ACHN (cell line): ENCODE results near the gene RNF212.
"Not testable (repeated sequence)": the region's sequence is repeated elsewhere in the genome, so short reads cannot be mapped to it uniquely, and the experiment has no call there.

ENCODE experiments used
- DNase-seq: peaks from one replicate; pipeline ENCODE4 v3.0.0-alpha.2; 2015
- in situ Hi-C: cut with HindIII; loops from 2 replicates; pipeline ENCODE4 v1.10.0; 2017; ENCODE audit warnings: low sequenced_read_pairs, low pct_ligation_motif_present, low pct_unique_long_range_greater_than_20kb

Gene RNF212

GRCh38 chr4:1055721-1056590 lies 57.4 kb downstream of the RNF212 start:
- DNase-seq, result no peak
- in situ Hi-C loops, result no loop called here

- DNase-seq, in situ Hi-C loops: not testable (repeated sequence)
Observed at GRCh38 chr4:1055243-1055701, 58.1 kb downstream of the RNF212 start.

DNA sequence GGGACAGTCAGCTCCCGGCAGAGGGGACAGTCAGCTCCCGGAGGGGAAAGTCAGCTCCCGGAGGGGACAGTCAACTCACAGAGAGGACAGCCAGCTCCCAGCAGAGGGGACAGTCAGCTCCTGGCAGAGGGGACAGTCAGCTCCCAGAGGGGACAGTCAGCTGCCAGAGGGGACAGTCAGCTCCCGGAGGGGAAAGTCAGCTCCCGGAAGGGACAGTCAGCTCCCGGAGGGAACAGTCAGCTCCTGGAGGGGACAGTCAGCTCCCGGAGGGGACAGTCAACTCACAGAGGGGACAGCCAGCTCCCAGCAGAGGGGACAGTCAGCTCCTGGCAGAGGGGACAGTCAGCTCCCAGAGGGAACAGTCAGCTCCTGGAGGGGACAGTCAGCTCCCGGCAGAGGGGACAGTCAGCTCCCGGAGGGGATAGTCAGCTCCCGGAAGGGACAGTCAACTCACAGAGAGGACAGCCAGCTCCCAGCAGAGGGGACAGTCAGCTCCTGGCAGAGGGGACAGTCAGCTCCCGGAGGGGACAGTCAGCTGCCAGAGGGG lies 58.6 kb downstream of the RNF212 start:
- in situ Hi-C loops, DNase-seq: not testable (repeated sequence)

DNA sequence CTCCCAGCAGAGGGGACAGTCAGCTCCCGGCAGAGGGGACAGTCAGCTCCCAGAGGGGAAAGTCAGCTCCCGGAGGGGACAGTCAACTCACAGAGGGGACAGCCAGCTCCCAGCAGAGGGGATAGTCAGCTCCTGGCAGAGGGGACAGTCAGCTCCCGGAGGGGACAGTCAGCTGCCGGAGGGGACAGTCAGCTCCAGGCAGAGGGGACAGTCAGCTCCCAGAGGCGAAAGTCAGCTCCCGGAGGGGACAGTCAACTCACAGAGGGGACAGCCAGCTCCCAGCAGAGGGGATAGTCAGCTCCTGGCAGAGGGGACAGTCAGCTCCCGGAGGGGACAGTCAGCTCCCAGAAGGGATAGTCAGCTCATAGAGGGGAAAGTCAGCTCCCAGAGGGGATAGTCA lies 59.5 kb downstream of the RNF212 start:
- in situ Hi-C loops, DNase-seq: not testable (repeated sequence)

GRCh38 chr4:1053080-1053661 lies 60.2 kb downstream of the RNF212 start:
- DNase-seq, result no peak
- in situ Hi-C loops, result no loop called here

DNA sequence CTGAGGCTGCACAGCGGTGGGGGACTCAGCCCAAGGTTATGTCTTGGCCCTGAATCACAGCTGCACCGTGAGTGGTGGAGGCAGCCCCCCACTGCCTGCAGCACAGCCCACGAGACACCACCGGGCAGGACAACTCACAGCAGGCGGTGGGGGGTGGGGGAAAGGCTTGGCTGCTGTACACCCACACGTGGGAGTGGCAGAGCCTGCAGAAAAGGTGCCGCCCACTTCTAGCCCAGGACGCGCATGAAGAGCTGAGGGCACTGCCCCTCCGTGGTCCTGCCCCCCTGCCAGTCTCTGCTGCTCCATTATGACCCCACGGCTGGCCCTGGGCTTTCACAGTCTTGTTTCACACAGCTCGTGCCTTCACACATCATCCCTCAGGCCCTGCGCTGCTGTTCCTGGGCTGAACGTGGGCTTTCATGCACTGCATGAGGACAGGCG lies 61.1 kb downstream of the RNF212 start:
- in situ Hi-C loops, result no loop called here
- no peak for DNase-seq

DNA sequence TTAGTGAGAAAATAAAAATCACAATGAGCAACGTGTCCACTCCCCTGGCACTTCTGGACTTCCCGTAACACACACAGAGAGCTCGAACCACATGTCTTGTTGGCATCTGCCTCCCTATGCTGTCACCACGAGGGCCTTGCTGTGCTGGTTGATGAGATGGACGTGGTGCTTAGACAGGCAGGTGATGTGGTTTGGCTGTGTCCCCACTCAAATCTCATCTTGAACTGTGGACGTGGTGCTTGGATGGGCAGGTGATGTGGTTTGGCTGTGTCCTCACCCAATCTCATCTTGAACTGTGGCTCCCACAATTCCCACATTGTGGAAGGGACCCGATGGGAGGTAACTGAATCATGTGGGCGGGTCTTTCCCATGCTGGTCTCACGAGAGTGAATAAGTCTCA lies 61.9 kb downstream of the RNF212 start:
- in situ Hi-C loops, result no loop called here

DNA sequence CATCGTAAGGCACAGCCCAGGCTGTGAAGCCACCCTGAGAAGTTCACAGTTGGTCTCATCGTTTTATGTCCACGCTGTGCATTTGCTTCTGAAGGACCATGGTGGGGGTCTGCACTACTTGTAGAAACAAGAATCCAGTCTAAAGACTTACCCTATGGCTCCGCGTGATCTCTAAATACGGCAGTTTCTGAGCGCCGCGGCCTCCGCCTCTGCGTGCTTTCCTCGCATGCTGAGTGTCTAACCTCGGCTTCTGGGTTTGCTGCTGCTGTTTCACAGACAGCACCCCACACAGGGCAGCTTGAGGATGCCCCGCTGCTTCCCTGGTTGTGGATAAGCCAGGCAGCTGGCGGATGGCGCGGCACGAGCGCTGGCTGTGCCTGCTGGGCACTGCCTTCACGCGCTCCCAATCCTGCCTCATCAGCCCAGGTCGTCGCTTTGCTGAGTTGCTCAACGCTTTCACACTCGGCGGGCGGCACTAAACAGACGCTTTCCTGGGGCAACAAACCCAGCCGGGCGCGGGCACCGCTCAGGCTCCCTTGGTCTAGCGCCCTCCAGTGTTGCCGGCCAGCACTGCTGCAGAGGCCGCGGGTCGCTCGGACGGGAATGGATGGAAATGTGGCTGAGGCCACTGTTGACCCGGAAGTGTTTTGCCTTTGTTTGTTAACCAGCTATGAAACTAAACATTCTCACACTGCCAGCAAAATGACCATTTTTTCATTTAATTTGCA lies 62.7 kb downstream of the RNF212 start:
- in situ Hi-C loops, result no loop called here
- DNase-seq, result no peak

More for the DNA sequence above, 61.9 kb downstream of the RNF212 start:
- DNase-seq, result no peak

- DNase-seq, result no peak
- in situ Hi-C loops, result no loop called here
Observed at GRCh38 chr4:1049591-1049905, 63.8 kb downstream of the RNF212 start.

DNA sequence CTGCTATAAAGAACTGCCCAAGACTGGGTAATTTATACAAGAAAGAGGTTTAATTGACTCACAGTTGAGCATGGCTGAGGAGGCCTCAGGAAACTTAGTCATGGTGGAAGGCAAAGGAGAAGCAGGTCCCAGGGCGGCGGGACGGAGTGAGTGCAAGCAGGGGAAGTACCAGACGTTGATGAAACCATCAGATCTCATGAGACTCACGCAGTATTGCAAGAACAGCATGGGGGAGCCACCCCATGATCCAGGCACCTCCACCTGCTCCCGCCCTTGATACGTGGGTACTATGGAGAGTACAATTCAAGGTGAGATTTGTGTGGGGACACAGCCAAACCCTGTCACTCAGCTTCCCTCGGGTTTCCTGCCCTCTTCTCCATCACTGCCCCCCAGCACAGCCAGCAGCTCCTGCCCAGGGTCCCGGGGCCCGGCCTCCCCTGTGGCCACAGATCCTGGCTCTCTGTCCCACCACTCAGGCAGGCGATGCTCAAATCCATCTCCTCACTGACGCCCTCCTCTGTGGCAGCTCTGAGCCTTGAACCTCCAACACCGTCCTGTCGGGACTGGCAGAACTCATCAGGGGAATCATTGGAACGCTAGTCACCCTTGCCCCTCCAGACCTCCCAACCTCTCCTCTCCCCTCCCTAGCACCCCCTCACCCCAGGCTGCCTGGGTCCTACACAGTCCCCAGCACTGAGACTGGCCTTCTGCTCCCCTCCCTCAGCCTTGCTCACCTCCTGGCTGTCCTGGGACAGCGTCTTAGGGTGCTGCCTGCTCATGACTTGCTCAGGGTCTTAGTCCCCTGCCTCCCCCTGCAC lies 64.4 kb downstream of the RNF212 start:
- DNase-seq, result no peak
- in situ Hi-C loops, result no loop called here

DNA sequence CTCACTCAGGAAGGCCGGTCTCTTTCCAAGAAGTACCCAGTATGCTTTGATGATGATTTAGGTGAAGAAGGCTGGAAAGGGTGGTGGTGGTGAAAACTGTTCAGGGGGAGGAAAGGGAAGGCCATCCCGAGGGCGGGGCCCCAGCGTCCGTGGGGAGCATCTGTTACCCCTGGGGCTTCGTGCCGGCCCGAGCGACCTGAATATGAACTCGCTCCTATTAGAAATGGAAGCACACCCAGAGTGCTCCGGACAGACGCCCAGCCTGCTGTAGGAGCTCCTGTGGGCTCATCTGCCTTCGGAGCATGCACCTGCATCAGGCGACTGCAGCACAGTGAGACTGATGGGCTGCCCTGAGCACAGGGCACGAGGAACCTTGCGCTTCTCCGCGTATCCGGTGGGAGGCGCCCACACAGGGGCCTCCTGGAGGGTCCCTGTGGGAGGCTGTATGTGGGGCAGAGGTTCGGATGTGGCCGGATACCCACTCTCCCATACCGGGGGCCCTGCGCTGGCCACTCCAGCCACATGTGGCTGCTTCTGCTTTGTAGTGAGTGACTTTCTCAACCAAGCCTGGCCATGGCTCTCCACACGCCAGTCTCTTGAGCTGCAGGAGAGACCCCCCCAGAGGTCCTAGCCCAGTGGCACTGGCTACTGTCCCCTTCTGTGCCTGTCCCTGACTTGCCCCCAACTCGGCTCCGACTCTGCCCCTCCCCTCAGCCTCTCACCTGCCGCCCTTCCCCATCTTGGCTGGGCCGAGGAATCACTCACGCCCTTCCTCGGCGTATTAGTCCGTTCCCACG lies 65.2 kb downstream of the RNF212 start:
- in situ Hi-C loops, result no loop called here
- no peak for DNase-seq

- DNase-seq, result no peak
- in situ Hi-C loops, result no loop called here
Observed at GRCh38 chr4:1047106-1047975, 66.0 kb downstream of the RNF212 start.

- in situ Hi-C loops, result not testable (repeated sequence)
- DNase-seq, result peak; percentile 74
Observed at GRCh38 chr4:1046581-1047011, 66.8 kb downstream of the RNF212 start.

DNA sequence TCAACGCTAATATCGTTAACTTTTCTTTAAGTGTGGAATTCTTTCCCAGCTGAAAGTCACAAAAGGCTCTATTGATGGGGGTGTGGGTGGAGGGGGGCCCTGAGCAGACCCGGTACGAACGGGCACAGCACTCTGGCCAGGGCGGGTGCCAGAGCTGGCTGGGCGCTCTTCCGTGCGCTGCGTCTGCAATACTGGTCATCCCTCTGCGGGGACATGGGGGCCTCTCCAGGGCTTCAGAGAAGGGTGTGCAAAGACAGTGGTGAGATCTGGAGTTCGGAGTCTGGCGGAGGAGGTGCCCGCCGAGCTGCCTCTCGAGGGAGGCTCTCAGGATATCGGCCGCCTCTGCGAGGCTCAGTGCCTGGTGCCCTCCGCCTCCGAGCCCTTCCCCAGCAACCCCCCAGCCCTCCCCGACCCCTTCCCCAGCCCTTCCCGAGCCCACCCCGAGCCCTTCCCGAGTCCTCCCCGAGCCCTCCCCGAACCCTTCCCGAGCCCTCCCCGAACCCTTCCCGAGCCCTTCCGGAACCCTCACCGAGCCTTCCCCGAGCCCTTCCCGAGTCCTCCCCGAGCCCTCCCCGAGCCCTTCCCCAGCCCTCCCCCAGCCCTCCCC lies 67.7 kb downstream of the RNF212 start:
- no peak for DNase-seq
- in situ Hi-C loops, result no loop called here

GRCh38 chr4:1045193-1045594 lies 68.2 kb downstream of the RNF212 start:
- DNase-seq, result no peak
- in situ Hi-C loops, result no loop called here

DNA sequence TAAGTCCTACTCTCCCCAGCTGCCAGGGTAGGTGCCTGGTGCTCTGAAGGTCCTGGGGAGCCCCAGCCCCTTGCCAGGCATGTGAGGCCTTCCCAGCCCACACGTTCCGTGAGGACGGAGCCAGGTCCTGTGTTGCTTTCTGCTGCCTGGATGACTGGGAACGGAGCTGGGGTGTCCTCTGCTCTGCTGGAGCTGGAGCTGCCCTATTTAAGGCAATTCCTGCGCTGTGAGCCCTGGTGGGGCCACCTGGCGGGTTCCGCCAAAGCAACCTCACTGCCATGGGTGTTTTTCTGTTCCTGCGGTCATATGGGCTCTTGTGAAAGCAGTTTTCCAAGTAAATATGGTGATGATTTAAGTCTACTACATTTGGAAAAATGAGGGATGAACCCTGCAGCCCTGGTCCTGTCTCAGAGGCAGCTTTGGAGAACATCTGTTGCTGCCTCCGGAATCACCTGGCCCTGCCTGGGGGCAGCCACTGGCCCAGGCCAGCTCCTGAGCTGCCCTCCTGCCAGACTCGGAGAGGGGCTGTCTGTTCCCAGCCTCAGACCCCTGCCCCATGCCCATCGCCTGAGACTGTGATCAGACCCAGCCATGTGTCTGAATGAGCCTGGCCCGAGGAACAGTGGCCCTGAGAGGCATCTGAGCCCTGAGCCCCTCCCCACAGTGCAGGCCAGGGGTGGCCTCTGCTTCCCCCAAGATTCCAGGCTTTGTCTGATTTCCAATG lies 68.7 kb downstream of the RNF212 start:
- DNase-seq, result no peak
- in situ Hi-C loops, result no loop called here
